ENCODE results near the gene RADIL. TPM values are rescaled to one million over a fixed set of nuclear protein-coding genes. Genes with fewer than 3 reads are reported as not detected.

Gene RADIL
- total and polyA plus RNA-seq, 3 donors from 2014 or later: 24.3 to 29.7 (median 25.6) TPM

GRCh38 chr7:4790078-4790465 is 93.4 kb downstream of the RADIL start:
- WGBS, 2 donors: 76 to 78% methylated on average over 7 to 9 of the region's 9 CpGs
- H3K4me1 ChIP-seq: peaks cover 7% of the 10 kb centered on the region
- no peaks in the 10 kb centered on the region for H3K36me3 ChIP-seq (ENCODE audit: low read depth, missing control alignments)
- no peak overlapping the region for H3K4me3 ChIP-seq
- no peak overlapping the region for H3K27ac ChIP-seq
- DNase-seq: no peak
- intact Hi-C loops (cut with DNase I; ENCODE audit: low total_unique reads): loop anchor here (10.0 kb wide), 1 partner anchor 295 kb away; no protein-coding TSS in a partner anchor
- H3K9me3 ChIP-seq: no peaks in the 10 kb centered on the region
- no peaks in the 10 kb centered on the region for H3K27me3 ChIP-seq
- TF ChIP-seq POLR2A (IDR thresholded peaks at IDR 0.05) (no peak), CTCF (IDR thresholded peaks at IDR 0.05) (no peak)

GRCh38 chr7:4789194-4790077 is 94.1 kb downstream of the RADIL start:
- no peaks in the 10 kb centered on the region for H3K36me3 ChIP-seq (ENCODE audit: low read depth, missing control alignments)
- WGBS, 2 donors: 92 to 97% methylated on average over 5 to 26 of the region's 26 CpGs

GRCh38 chr7:4788627-4789189 is 94.8 kb downstream of the RADIL start:
- H3K27me3 ChIP-seq: no peaks in the 10 kb centered on the region
- DNase-seq: no peak
- H3K4me1 ChIP-seq: peaks cover 7% of the 10 kb centered on the region
- no peak overlapping the region for H3K27ac ChIP-seq
- intact Hi-C loops (cut with DNase I; ENCODE audit: low total_unique reads): no loop called here
- H3K4me3 ChIP-seq: no peak overlapping the region
- H3K9me3 ChIP-seq: no peaks in the 10 kb centered on the region
- no peak for TF ChIP-seq POLR2A (IDR thresholded peaks at IDR 0.05)
- TF ChIP-seq CTCF (IDR thresholded peaks at IDR 0.05): no peak
- no peaks in the 10 kb centered on the region for H3K36me3 ChIP-seq (ENCODE audit: low read depth, missing control alignments)
- WGBS, 2 donors: 92 to 93% methylated on average over 3 to 27 of the region's 27 CpGs

More at GRCh38 chr7:4789194-4790077, 94.1 kb downstream of the RADIL start:
- TF ChIP-seq CTCF (IDR thresholded peaks at IDR 0.05): no peak
- no peak for TF ChIP-seq POLR2A (IDR thresholded peaks at IDR 0.05)
- H3K27me3 ChIP-seq: no peaks in the 10 kb centered on the region
- DNase-seq: no peak
- H3K27ac ChIP-seq: no peak overlapping the region
- H3K4me3 ChIP-seq: no peak overlapping the region
- no peaks in the 10 kb centered on the region for H3K9me3 ChIP-seq
- intact Hi-C loops (cut with DNase I; ENCODE audit: low total_unique reads): loop anchor here (10.0 kb wide), 1 partner anchor 295 kb away; no protein-coding TSS in a partner anchor
- peaks cover 7% of the 10 kb centered on the region for H3K4me1 ChIP-seq

GRCh38 chr7:4787947-4788626 is 95.4 kb downstream of the RADIL start:
- intact Hi-C loops (cut with DNase I; ENCODE audit: low total_unique reads): no loop called here
- peaks cover 5% of the 10 kb centered on the region for H3K4me1 ChIP-seq
- no peak overlapping the region for H3K4me3 ChIP-seq
- no peaks in the 10 kb centered on the region for H3K36me3 ChIP-seq (ENCODE audit: low read depth, missing control alignments)
- no peaks in the 10 kb centered on the region for H3K27me3 ChIP-seq
- no peaks in the 10 kb centered on the region for H3K9me3 ChIP-seq
- WGBS, 2 donors: 82% methylated on average over 7 to 16 of the region's 23 CpGs
- TF ChIP-seq CTCF (IDR thresholded peaks at IDR 0.05) (no peak), POLR2A (IDR thresholded peaks at IDR 0.05) (no peak)
- H3K27ac ChIP-seq: no peak overlapping the region
- DNase-seq: no peak
